Lung (tissue), 16 donors: ENCODE data around the gene DMRT3. TPM values are rescaled to one million over a fixed set of nuclear protein-coding genes. Genes with fewer than 3 reads are reported as not detected.

Experiments used
- ATAC-seq: fragments of 200-7000 bp; cut with Tn5 transposase; one replicate; pipeline ENCODE4 v1.9.1; 2020; ENCODE audit warnings: moderate number of reproducible peaks; ENCODE audit not compliant: insufficient read depth, low FRiP score
- DNase-seq, 3 donors: peaks; one replicate each; pipeline ENCODE4 v3.0.0-alpha.2; 2013 to 2017
- H3K27ac ChIP-seq, 2 donors: one replicate each; pipeline ENCODE4 v1.5.1; 2013; ENCODE audit warnings: mild to moderate bottlenecking in 2 of 2, moderate library complexity in 2 of 2, control low read depth in 1 of 2, inconsistent platforms in 1 of 2, low read depth in 1 of 2, low read length in 1 of 2
- H3K27me3 ChIP-seq, 3 donors: one replicate each; pipeline ENCODE4 v1.5.1; 2013; ENCODE audit warnings: low read length in 2 of 3; ENCODE audit not compliant: control insufficient read depth in 3 of 3, insufficient read depth in 3 of 3
- H3K36me3 ChIP-seq, 4 donors: one replicate each; pipeline ENCODE4 v1.5.1; 2013; ENCODE audit warnings: low read length in 4 of 4, mild to moderate bottlenecking in 1 of 4, moderate library complexity in 1 of 4; ENCODE audit not compliant: control insufficient read depth in 4 of 4, insufficient read depth in 4 of 4
- H3K4me1 ChIP-seq, 5 donors: one replicate each; pipeline ENCODE4 v1.5.1; 2013; ENCODE audit warnings: low read length in 5 of 5, mild to moderate bottlenecking in 2 of 5, moderate library complexity in 1 of 5; ENCODE audit not compliant: control insufficient read depth in 5 of 5, insufficient read depth in 5 of 5
- H3K4me3 ChIP-seq: one replicate; pipeline ENCODE4 v1.5.1; 2013; ENCODE audit warnings: mild to moderate bottlenecking, control low read depth, moderate library complexity
- H3K9ac ChIP-seq, 2 donors: one replicate each; pipeline ENCODE4 v1.5.1; 2013; ENCODE audit warnings: low read length in 2 of 2, control low read depth in 1 of 2; ENCODE audit not compliant: insufficient read depth in 1 of 2
- H3K9me3 ChIP-seq, 4 donors: one replicate each; pipeline ENCODE4 v1.5.1; 2013; ENCODE audit warnings: low read length in 3 of 4, mild to moderate bottlenecking in 1 of 4, moderate library complexity in 1 of 4; ENCODE audit not compliant: control insufficient read depth in 4 of 4, insufficient read depth in 3 of 4
- CTCF ChIP-seq: IDR thresholded peaks from 2 replicates; pipeline ENCODE4 v1.5.1; 2012; ENCODE audit warnings: mild to moderate bottlenecking; ENCODE audit errors: control extremely low read depth, extremely low read depth
- WGBS, 2 donors: extraction: QIAGEN DNeasy Blood & Tissue Kit; methylation state at CpG; one replicate each; pipeline ENCODE4 v1.1.7; 2013; 5-methylcytosine and 5-hydroxymethylcytosine counted together
- long read RNA-seq, 5 donors: transcript quantifications; one replicate each; lab custom pipeline, GENCODE V29; 2026
- polyA plus RNA-seq, 2 donors: library from polyadenylated mRNA; stranded (reverse); fragments of 200-250 nt; gene quantifications; one replicate each; pipeline ENCODE4 v1.2.1, GENCODE V29; 2013
- total RNA-seq, 2 donors: library from RNA; depleted of rRNA in 1 of 2; stranded (reverse); fragments of >200 nt in 1 of 2; gene quantifications; one replicate each; pipeline ENCODE4 v1.2.1, GENCODE V29; 2014 to 2021
- donor health status: control.
- donor health status: control.
- donor health status: Bipolar disorder and iron deficiency.
- donor health status: healthy.
- donor health status: DM: yes; HTN: yes; CAD: no.

The DMRT3 gene
- total RNA-seq (not detected), polyA plus RNA-seq (under 1 TPM; 0.13 to 0.20 TPM)
- long read RNA-seq, donor 1 = 0 reads
- long read RNA-seq, donor 2 = 0 reads
- long read RNA-seq, donor 3 = 0 reads
- long read RNA-seq, donor 4 = 0 reads
- long read RNA-seq, donor 5 = 0 reads

DNA sequence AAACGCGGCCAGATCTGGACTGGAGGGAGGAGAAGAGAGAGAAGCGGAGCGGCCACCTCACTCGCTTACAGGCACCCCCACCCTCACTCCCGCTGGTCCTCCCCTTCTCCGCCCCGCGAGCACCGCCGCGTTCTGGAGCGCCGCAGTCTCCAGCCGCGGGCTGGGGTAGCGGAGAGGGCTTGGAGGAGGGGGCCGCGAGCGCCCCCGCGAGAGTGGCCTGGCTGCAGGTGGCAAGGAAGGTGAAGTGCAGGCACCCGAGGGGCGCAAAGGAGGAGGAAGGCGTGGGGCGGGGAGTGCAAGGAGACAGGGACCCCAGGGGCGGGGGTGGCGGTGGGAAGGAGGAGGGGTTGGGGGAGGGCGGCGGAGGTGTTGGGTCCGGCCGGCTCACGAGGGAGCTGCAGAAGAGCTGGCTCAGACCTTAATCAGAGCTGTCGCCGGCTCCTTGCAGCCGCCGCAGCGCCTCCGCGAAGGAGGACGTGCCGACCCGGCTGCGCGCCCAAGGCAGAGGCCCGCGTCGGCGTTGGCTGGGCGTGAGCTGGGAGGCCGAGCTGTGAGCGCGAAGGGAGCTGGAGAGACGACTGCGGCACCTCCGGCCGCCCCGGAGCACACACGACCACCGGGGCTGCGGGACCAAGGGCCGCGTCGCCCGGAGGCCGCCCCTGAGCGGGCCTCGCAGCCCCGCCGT, at the start of gene DMRT3:
TSS of gene DMRT3 (plus strand) at position 398 of the 685 bp plus-strand sequence. CDS start 347 bp downstream, outside the sequence.
- DNase-seq (peak in 2 of 3 donors; percentile 46 to 57), ATAC-seq (no peak)
- TF ChIP-seq CTCF = no peak
- 1 to 3% methylated on average over 52 to 70 of the region's 70 CpGs for WGBS, 2 donors
- H3K36me3 ChIP-seq = no peaks in the 10 kb centered on the region
- H3K9ac ChIP-seq = no peak within 1 kb of the TSS
- H3K9me3 ChIP-seq = peaks cover 0 to 19% (median 0%) of the 10 kb centered on the region in 4 donors
- peak within 1 kb of the TSS; percentile 10 for H3K4me3 ChIP-seq
- H3K27ac ChIP-seq = no peak within 1 kb of the TSS
- peaks cover 0 to 26% (median 0%) of the 10 kb centered on the region in 5 donors for H3K4me1 ChIP-seq
- H3K27me3 ChIP-seq = peaks cover 37 to 92% (median 82%) of the 10 kb centered on the region in 3 donors

DNA sequence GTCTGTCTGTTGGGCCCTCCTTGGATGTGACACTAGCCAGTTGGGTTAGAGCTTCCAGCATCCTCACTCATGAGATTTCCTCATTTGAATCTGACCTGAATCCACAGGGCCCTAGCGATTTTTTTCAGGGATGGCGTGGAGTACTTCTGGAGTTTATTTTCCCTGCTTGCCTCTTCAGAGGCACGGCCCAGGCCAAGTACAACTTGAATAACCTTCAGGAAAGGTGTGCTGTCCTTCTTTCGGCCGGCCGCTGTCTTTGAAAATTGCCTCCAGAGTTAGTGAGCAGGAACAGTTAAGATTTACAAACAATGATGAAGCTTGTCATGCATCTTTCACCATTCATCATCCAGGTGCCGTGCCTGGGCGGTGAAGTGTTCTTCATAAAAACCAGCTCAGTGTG, 49.5 kb upstream of the DMRT3 start:
- H3K9me3 ChIP-seq = peaks cover 0 to 4% (median 0%) of the 10 kb centered on the region in 4 donors
- no peaks in the 10 kb centered on the region for H3K36me3 ChIP-seq
- WGBS, 2 donors = 82 to 93% methylated on average over 8 of the region's 8 CpGs
- no peak for DNase-seq
- no peaks in the 10 kb centered on the region for H3K4me1 ChIP-seq
- ATAC-seq = no peak
- H3K9ac ChIP-seq = no peak overlapping the region
- no peak for TF ChIP-seq CTCF
- H3K27me3 ChIP-seq = peaks cover 0 to 10% (median 2%) of the 10 kb centered on the region in 3 donors
- H3K4me3 ChIP-seq = no peak overlapping the region
- no peak overlapping the region for H3K27ac ChIP-seq

GRCh38 chr9:928363-929042, 48.0 kb upstream of the DMRT3 start:
- peaks cover 0 to 5% (median 2%) of the 10 kb centered on the region in 3 donors for H3K27me3 ChIP-seq
- H3K36me3 ChIP-seq = no peaks in the 10 kb centered on the region
- no peak overlapping the region for H3K9ac ChIP-seq
- TF ChIP-seq CTCF = no peak
- WGBS, 2 donors = 73 to 75% methylated on average over 6 of the region's 6 CpGs
- no peaks in the 10 kb centered on the region for H3K4me1 ChIP-seq
- ATAC-seq (no peak), DNase-seq (peak in 2 of 3 donors; percentile 6 to 8)
- H3K27ac ChIP-seq = no peak overlapping the region
- H3K4me3 ChIP-seq = no peak overlapping the region
- no peaks in the 10 kb centered on the region for H3K9me3 ChIP-seq
